ENCODE measurements around the gene CENPP.

GRCh38 chr9:92658611-92659010, 332.9 kb downstream of the CENPP start:
- TF ChIP-seq CTCF (IDR thresholded peaks at IDR 0.05; ENCODE audit: insufficient read depth, low read length, poor library complexity, severe bottlenecking): no peak
- TF ChIP-seq EZH2phosphoT487 (conservative IDR thresholded peaks at IDR 0.05; ENCODE audit: low read length): no peak
